GM21447 (cell line): ENCODE data around the gene TEX47.

Source experiments
- ATAC-seq: cut with Tn5 transposase; IDR thresholded peaks from one replicate; pipeline ENCODE4 v1.9.1; 2021; ENCODE audit not compliant: unreplicated experiment

TEX47 gene

GRCh38 chr7:88795553-88795952, at the start of gene TEX47:
Gene TEX47 (minus strand): TSS chr7:88795737. CDS start chr7:88794942, 795 bp downstream.
- no peak for ATAC-seq

GRCh38 chr7:88845091-88845490, 49.6 kb upstream of the TEX47 start:
- no peak for ATAC-seq

GRCh38 chr7:88842201-88842600, 46.7 kb upstream of the TEX47 start:
- ATAC-seq, result no peak

GRCh38 chr7:88835147-88835728, 39.7 kb upstream of the TEX47 start:
- ATAC-seq, result no peak

- ATAC-seq, result no peak
Measured at GRCh38 chr7:88826222-88826621, 30.7 kb upstream of the TEX47 start.

- ATAC-seq, result no peak
Measured at GRCh38 chr7:88818552-88818951, 23.0 kb upstream of the TEX47 start.

- no peak for ATAC-seq
Measured at GRCh38 chr7:88806280-88807037, 10.9 kb upstream of the TEX47 start.

- ATAC-seq, result no peak
Measured at GRCh38 chr7:88801046-88801445, 5.5 kb upstream of the TEX47 start.

GRCh38 chr7:88792361-88792760, 3.2 kb downstream of the TEX47 start:
- no peak for ATAC-seq

GRCh38 chr7:88791891-88792290, 3.6 kb downstream of the TEX47 start:
- no peak for ATAC-seq

GRCh38 chr7:88789480-88790064, 6.0 kb downstream of the TEX47 start:
- no peak for ATAC-seq

GRCh38 chr7:88787777-88788176, 7.8 kb downstream of the TEX47 start:
- no peak for ATAC-seq

- ATAC-seq, result no peak
Measured at GRCh38 chr7:88775838-88776237, 19.7 kb downstream of the TEX47 start.

GRCh38 chr7:88772776-88773175, 22.8 kb downstream of the TEX47 start:
- ATAC-seq, result no peak

GRCh38 chr7:88771417-88771816, 24.1 kb downstream of the TEX47 start:
- peak; percentile 63 for ATAC-seq

- no peak for ATAC-seq
Measured at GRCh38 chr7:88761779-88762178, 33.8 kb downstream of the TEX47 start.

- no peak for ATAC-seq
Measured at GRCh38 chr7:88760136-88760515, 35.4 kb downstream of the TEX47 start.

- ATAC-seq, result no peak
Measured at GRCh38 chr7:88759230-88760135, 36.1 kb downstream of the TEX47 start, which contains the start of gene ZNF804B. Gene ZNF804B (plus strand): TSS chr7:88759700. CDS start chr7:88759977, 277 bp downstream.

GRCh38 chr7:88758381-88759229, 36.9 kb downstream of the TEX47 start:
- no peak for ATAC-seq

GRCh38 chr7:88757371-88757770, 38.2 kb downstream of the TEX47 start:
- ATAC-seq, result no peak
